HG03135 (cell line): ENCODE data around the gene GAS7.

Source experiments
- ATAC-seq: cut with Tn5 transposase; IDR thresholded peaks from one replicate; pipeline ENCODE4 v1.9.1; 2021; ENCODE audit warnings: mild to moderate bottlenecking, moderate library complexity; ENCODE audit not compliant: unreplicated experiment

Gene GAS7

GRCh38 chr17:10200645-10201044, 2.2 kb upstream of the GAS7 start:
- no peak for ATAC-seq

GRCh38 chr17:10200016-10200415, 1.6 kb upstream of the GAS7 start:
- ATAC-seq = no peak

GRCh38 chr17:10197721-10198508, 491 bp downstream of the GAS7 start:
- ATAC-seq = no peak

- no peak for ATAC-seq
Observed at GRCh38 chr17:10197362-10197720, 1.1 kb downstream of the GAS7 start.

GRCh38 chr17:10196941-10197340, 1.5 kb downstream of the GAS7 start:
- no peak for ATAC-seq

GRCh38 chr17:10196384-10196895, 2.0 kb downstream of the GAS7 start:
- ATAC-seq = no peak

GRCh38 chr17:10195090-10195805, 3.2 kb downstream of the GAS7 start:
- no peak for ATAC-seq

- no peak for ATAC-seq
Observed at GRCh38 chr17:10193632-10194031, 4.8 kb downstream of the GAS7 start.

GRCh38 chr17:10192972-10193371, 5.4 kb downstream of the GAS7 start:
- no peak for ATAC-seq

- no peak for ATAC-seq
Observed at GRCh38 chr17:10192461-10192860, 5.9 kb downstream of the GAS7 start.

GRCh38 chr17:10187456-10187855, 10.9 kb downstream of the GAS7 start:
- ATAC-seq = no peak

- ATAC-seq = no peak
Observed at GRCh38 chr17:10186771-10187410, 11.5 kb downstream of the GAS7 start.

GRCh38 chr17:10183931-10184930, 14.2 kb downstream of the GAS7 start:
- ATAC-seq = no peak

GRCh38 chr17:10182785-10183184, 15.6 kb downstream of the GAS7 start:
- no peak for ATAC-seq

GRCh38 chr17:10178506-10178991, 19.9 kb downstream of the GAS7 start:
- no peak for ATAC-seq

GRCh38 chr17:10177913-10178505, 20.4 kb downstream of the GAS7 start:
- no peak for ATAC-seq

- no peak for ATAC-seq
Observed at GRCh38 chr17:10177131-10177912, 21.1 kb downstream of the GAS7 start.

GRCh38 chr17:10173913-10174312, 24.5 kb downstream of the GAS7 start:
- no peak for ATAC-seq

GRCh38 chr17:10172778-10173177, 25.6 kb downstream of the GAS7 start:
- ATAC-seq = no peak
